Activated CD8-positive, alpha-beta T cell treated with anti-CD3 and anti-CD28 coated beads for 36 hours (primary cell): ENCODE measurements around the gene CCHCR1. TPM values are rescaled to one million over a fixed set of nuclear protein-coding genes. Genes with fewer than 3 reads are reported as not detected.

Experiments used
- ATAC-seq: fragments of 200-7000 bp; cut with Tn5 transposase; one replicate; pipeline ENCODE4 v1.10.0; 2021; ENCODE audit warnings: mild to moderate bottlenecking, moderate library complexity
- CTCF ChIA-PET: fragments of 350-600 bp; sonication (Branson Sonifier 250); formaldehyde crosslinking; loops from one replicate; lab custom pipeline; 2021; ENCODE audit warnings: antibody characterized with exemption; lab: Charles Lee
- POLR2A ChIA-PET: fragments of 350-600 bp; sonication (Branson Sonifier 250); formaldehyde crosslinking; loops from one replicate; lab custom pipeline; 2021; ENCODE audit warnings: antibody characterized with exemption; lab: Charles Lee
- DNase-seq: peaks from one replicate; pipeline ENCODE4 v3.0.0-alpha.2; 2020
- H3K27ac Mint-ChIP-seq: one replicate; pipeline ENCODE4 v1.8.0; 2021; ENCODE audit warnings: mild to moderate bottlenecking, mixed read lengths
- H3K27me3 Mint-ChIP-seq: one replicate; pipeline ENCODE4 v1.8.0; 2021; ENCODE audit warnings: mixed read lengths
- H3K36me3 Mint-ChIP-seq: one replicate; pipeline ENCODE4 v1.8.0; 2021; ENCODE audit warnings: low read depth, mixed read lengths
- H3K4me1 Mint-ChIP-seq: one replicate; pipeline ENCODE4 v1.8.0; 2021; ENCODE audit warnings: low read depth, mixed read lengths
- H3K4me3 Mint-ChIP-seq: one replicate; pipeline ENCODE4 v1.8.0; 2021; ENCODE audit warnings: mild to moderate bottlenecking, moderate library complexity, mixed read lengths
- H3K9me3 Mint-ChIP-seq: one replicate; pipeline ENCODE4 v1.8.0; 2021; ENCODE audit warnings: mixed read lengths
- CTCF ChIP-seq: fragments of 200-600 bp; IDR thresholded peaks from one replicate; pipeline ENCODE4 v1.8.0; 2022; ENCODE audit warnings: antibody characterized with exemption, mild to moderate bottlenecking
- intact Hi-C: fragments of 100-400 bp; cut with micrococcal nuclease; formaldehyde crosslinking; loops from one replicate; pipeline ENCODE4 v1.10.0; 2022
- total RNA-seq, 2 experiments: library from RNA; stranded (reverse); gene quantifications; one replicate each; pipeline ENCODE4 v1.2.3, GENCODE V29; 2021

CCHCR1 gene
- total RNA-seq, 2 experiments from 2014 or later: 39.2 to 39.8 TPM

GRCh38 chr6:31103136-31103535 lies 54.5 kb downstream of the CCHCR1 start:
- Mint-ChIP-seq H3K27ac (no peak overlapping the region), H3K36me3 (no peaks in the 10 kb centered on the region), H3K9me3 (no peaks in the 10 kb centered on the region), H3K27me3 (no peaks in the 10 kb centered on the region), H3K4me1 (peaks cover 5% of the 10 kb centered on the region), H3K4me3 (no peak overlapping the region)
- intact Hi-C loops: no loop called here
- DNase-seq (no peak), ATAC-seq (no peak)
- POLR2A ChIA-PET: interaction anchor here (1.0 kb wide), 1 partner anchor 62 kb away, joined by 3 read pairs; no protein-coding TSS in a partner anchor
- no peak for TF ChIP-seq CTCF
- CTCF ChIA-PET: interaction anchor here (1.1 to 2.2 kb wide), 5 partner anchors 11 to 85 kb away, joined by 3 to 6 read pairs (median 3); no protein-coding TSS in a partner anchor

DNA sequence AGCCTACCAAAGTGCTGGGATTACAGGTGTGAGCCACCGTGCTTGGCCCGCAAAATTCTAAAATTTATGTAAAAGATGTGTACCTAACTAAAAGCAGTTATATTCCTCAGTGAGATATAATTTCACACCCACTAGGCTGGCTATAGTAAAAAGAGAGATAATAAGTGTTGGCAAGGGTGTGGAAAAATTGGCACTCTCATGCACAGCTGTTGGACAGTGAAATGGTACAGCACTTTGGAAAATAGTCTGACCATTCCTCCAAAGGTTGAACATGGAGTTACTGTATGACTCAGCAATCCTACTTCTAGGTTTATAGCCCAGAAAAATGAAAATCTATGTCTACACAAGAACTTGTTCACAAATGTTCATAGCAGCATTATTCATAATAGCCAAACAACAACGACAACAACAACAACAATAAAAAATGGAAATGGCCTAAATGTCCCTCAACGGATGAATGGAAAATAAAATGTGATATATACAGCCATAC lies 59.1 kb downstream of the CCHCR1 start:
- ChIA-PET CTCF (interaction anchor here (1.4 kb wide), 1 partner anchor 12 kb away, joined by 7 read pairs; no protein-coding TSS in a partner anchor), POLR2A (no interaction called here)
- H3K4me1 Mint-ChIP-seq: peaks cover 33% of the 10 kb centered on the region
- TF ChIP-seq CTCF: no peak
- no peaks in the 10 kb centered on the region for H3K9me3 Mint-ChIP-seq
- no peaks in the 10 kb centered on the region for H3K36me3 Mint-ChIP-seq
- no peaks in the 10 kb centered on the region for H3K27me3 Mint-ChIP-seq
- no peak overlapping the region for H3K27ac Mint-ChIP-seq
- no peak overlapping the region for H3K4me3 Mint-ChIP-seq
- ATAC-seq (no peak), DNase-seq (no peak)
- intact Hi-C loops: no loop called here

DNA sequence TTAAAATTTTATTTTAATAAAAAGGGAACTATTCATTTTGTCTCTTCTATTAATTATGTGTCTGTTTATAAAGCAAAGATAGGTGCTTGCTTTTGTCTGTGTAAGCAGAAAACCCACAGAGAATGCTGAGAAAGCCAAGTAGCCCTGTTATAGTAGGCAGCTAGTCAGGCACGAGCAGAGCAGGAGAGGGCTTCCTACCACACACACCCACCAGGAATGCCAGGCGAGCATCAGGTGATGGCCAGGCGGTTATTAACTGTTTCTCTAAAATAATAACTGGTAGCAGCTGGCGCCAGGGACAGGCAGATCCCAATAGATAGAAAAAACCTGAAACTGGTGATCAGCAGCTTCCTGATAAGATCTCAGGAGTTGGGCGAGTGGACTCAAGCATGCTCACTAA lies 60.9 kb downstream of the CCHCR1 start:
- CTCF ChIA-PET: interaction anchor here (1.5 to 7.6 kb wide), 3 partner anchors 10 to 31 kb away, joined by 4 to 55 read pairs (median 12); no protein-coding TSS in a partner anchor
- ATAC-seq: no peak
- POLR2A ChIA-PET: interaction anchor here (0.7 kb wide), 1 partner anchor 121 kb away, joined by 3 read pairs; no protein-coding TSS in a partner anchor
- no peak for TF ChIP-seq CTCF
- no peaks in the 10 kb centered on the region for H3K9me3 Mint-ChIP-seq
- no peaks in the 10 kb centered on the region for H3K36me3 Mint-ChIP-seq
- intact Hi-C loops: no loop called here
- peaks cover 36% of the 10 kb centered on the region for H3K4me1 Mint-ChIP-seq
- no peaks in the 10 kb centered on the region for H3K27me3 Mint-ChIP-seq
- DNase-seq: no peak
- H3K27ac Mint-ChIP-seq: no peak overlapping the region
- no peak overlapping the region for H3K4me3 Mint-ChIP-seq

- H3K4me3 Mint-ChIP-seq: no peak overlapping the region
- no peak for TF ChIP-seq CTCF
- intact Hi-C loops: no loop called here
- H3K36me3 Mint-ChIP-seq: no peaks in the 10 kb centered on the region
- H3K27me3 Mint-ChIP-seq: no peaks in the 10 kb centered on the region
- no peak for ATAC-seq
- no peak for DNase-seq
- ChIA-PET CTCF (interaction anchor here (1.5 to 7.6 kb wide), 4 partner anchors 9 to 31 kb away, joined by 4 to 55 read pairs (median 10); no protein-coding TSS in a partner anchor), POLR2A (interaction anchor here (0.7 kb wide), 1 partner anchor 121 kb away, joined by 3 read pairs; no protein-coding TSS in a partner anchor)
- H3K27ac Mint-ChIP-seq: no peak overlapping the region
- H3K9me3 Mint-ChIP-seq: no peaks in the 10 kb centered on the region
- peaks cover 36% of the 10 kb centered on the region for H3K4me1 Mint-ChIP-seq
Observed at GRCh38 chr6:31096215-31096614, 61.4 kb downstream of the CCHCR1 start.

- Mint-ChIP-seq H3K27ac (peak overlapping the region; percentile 88), H3K9me3 (no peaks in the 10 kb centered on the region), H3K36me3 (no peaks in the 10 kb centered on the region), H3K4me1 (peaks cover 36% of the 10 kb centered on the region), H3K4me3 (no peak overlapping the region), H3K27me3 (no peaks in the 10 kb centered on the region)
- peak; percentile 45 for DNase-seq
- ChIA-PET POLR2A (interaction anchor here (0.8 to 1.5 kb wide), 3 partner anchors 12 to 181 kb away, joined by 3 to 5 read pairs (median 3); no protein-coding TSS in a partner anchor), CTCF (interaction anchor here (1.0 to 7.6 kb wide), 8 partner anchors 7 to 642 kb away, joined by 3 to 55 read pairs (median 6); no protein-coding TSS in a partner anchor)
- intact Hi-C loops: no loop called here
- peak; percentile 83 for ATAC-seq
- no peak for TF ChIP-seq CTCF
Observed at GRCh38 chr6:31094389-31094881, 63.2 kb downstream of the CCHCR1 start.
